GM21381 (cell line): Measurements from ENCODE around the gene L3MBTL2.
"Not testable (repeated sequence)": the region's sequence is repeated elsewhere in the genome, so short reads cannot be mapped to it uniquely, and the experiment has no call there.

ENCODE experiments used
- ATAC-seq: cut with Tn5 transposase; IDR thresholded peaks from one replicate; pipeline ENCODE4 v1.9.1; 2021; ENCODE audit warnings: mild to moderate bottlenecking, moderate library complexity; ENCODE audit not compliant: unreplicated experiment

L3MBTL2 gene

GRCh38 chr22:41204992-41205900 lies at the start of gene L3MBTL2:
Gene L3MBTL2 (plus strand): TSS chr22:41205312. CDS start chr22:41205363, 51 bp downstream.
- ATAC-seq, result peak; percentile 98

GRCh38 chr22:41157083-41157482 lies 48.0 kb upstream of the L3MBTL2 start:
- ATAC-seq, result no peak

GRCh38 chr22:41169157-41169556 lies 36.0 kb upstream of the L3MBTL2 start:
- ATAC-seq, result no peak

GRCh38 chr22:41171996-41172395 lies 33.1 kb upstream of the L3MBTL2 start:
- no peak for ATAC-seq

- no peak for ATAC-seq
Measured at GRCh38 chr22:41175546-41175945, 29.6 kb upstream of the L3MBTL2 start.

- no peak for ATAC-seq
Measured at GRCh38 chr22:41177040-41177621, 28.0 kb upstream of the L3MBTL2 start.

- ATAC-seq, result no peak
Measured at GRCh38 chr22:41177622-41178424, 27.3 kb upstream of the L3MBTL2 start.

- no peak for ATAC-seq
Measured at GRCh38 chr22:41178425-41178975, 26.6 kb upstream of the L3MBTL2 start.

GRCh38 chr22:41180362-41180761 lies 24.8 kb upstream of the L3MBTL2 start:
- ATAC-seq, result not testable (repeated sequence)

GRCh38 chr22:41180926-41181325 lies 24.2 kb upstream of the L3MBTL2 start:
- ATAC-seq, result no peak

- no peak for ATAC-seq
Measured at GRCh38 chr22:41181349-41182241, 23.5 kb upstream of the L3MBTL2 start.

- no peak for ATAC-seq
Measured at GRCh38 chr22:41184679-41185078, 20.4 kb upstream of the L3MBTL2 start.

GRCh38 chr22:41191467-41191866 lies 13.6 kb upstream of the L3MBTL2 start:
- ATAC-seq, result no peak

GRCh38 chr22:41193829-41194228 lies 11.3 kb upstream of the L3MBTL2 start:
- ATAC-seq, result no peak

GRCh38 chr22:41197038-41197972 lies 7.8 kb upstream of the L3MBTL2 start:
- ATAC-seq, result peak; percentile 91

- no peak for ATAC-seq
Measured at GRCh38 chr22:41198027-41198580, 7.0 kb upstream of the L3MBTL2 start.

- ATAC-seq, result no peak
Measured at GRCh38 chr22:41201141-41201540, 4.0 kb upstream of the L3MBTL2 start.

GRCh38 chr22:41203118-41203517 lies 2.0 kb upstream of the L3MBTL2 start:
- ATAC-seq, result no peak

- ATAC-seq, result no peak
Measured at GRCh38 chr22:41204066-41204465, 1.0 kb upstream of the L3MBTL2 start.
